H1 (cell line): ENCODE measurements around the gene CLEC16A. TPM values are rescaled to one million over a fixed set of nuclear protein-coding genes. Genes with fewer than 3 reads are reported as not detected.

ENCODE experiments used
- BRCA1 ChIP-seq: IDR thresholded peaks from 2 replicates; pipeline ENCODE4 v1.6.1; 2012; ENCODE audit warnings: low read depth, low read length, improper control_type of control experiment
- CHD7 ChIP-seq: fragments of 300-600 bp; sonication (generic); IDR thresholded peaks from 2 replicates; pipeline ENCODE4 v1.7.1; 2012; ENCODE audit warnings: low read length, moderate library complexity, mild to moderate bottlenecking, inconsistent platforms; ENCODE audit not compliant: insufficient replicate concordance
- RXRA ChIP-seq: IDR thresholded peaks from 2 replicates; pipeline ENCODE4 v1.6.1; 2011; ENCODE audit warnings: low read depth, mild to moderate bottlenecking, low read length, moderate library complexity; ENCODE audit not compliant: insufficient read depth
- SAP30 ChIP-seq: fragments of 300-600 bp; sonication (generic); IDR thresholded peaks from 2 replicates; pipeline ENCODE4 v1.7.1; 2012; ENCODE audit warnings: low read length, moderate library complexity, mild to moderate bottlenecking, inconsistent platforms; ENCODE audit not compliant: insufficient read depth, insufficient replicate concordance
- USF2 ChIP-seq: IDR thresholded peaks from 2 replicates; pipeline ENCODE4 v1.6.1; 2011; ENCODE audit warnings: low read length, improper control_type of control experiment
- polyA plus RNA-seq, 7 experiments: library from polyadenylated mRNA; depleted of rRNA in 3 of 7; stranded (reverse) in 5 of 7; unstranded in 2 of 7; fragments of >200 nt in 5 of 7; fragments of 200-250 nt in 2 of 7; gene quantifications; 1 replicate in 5 of 7; 2 replicates in 1 of 7; 4 replicates in 1 of 7; pipeline versions ENCODE4 v1.2.1 to v1.2.3, GENCODE V29; 2011 to 2013; ENCODE audit warnings: missing spikeins in 2 of 7, mixed read lengths in 2 of 7
- total RNA-seq: library from RNA; stranded (reverse); fragmentation: NEBNext Ultra II Directional; extraction: Animal tissue kit (Norgen Biotek cat#: 25700); gene quantifications from 2 replicates; pipeline ENCODE4 v1.2.1, GENCODE V29; 2021

CLEC16A gene
- total and polyA plus RNA-seq, 2 of the 8 experiments (the other 6 are each of a cell fraction or from before 2014, with no cell fraction given), result 7.6 to 19.3 TPM

GRCh38 chr16:11155284-11155806, 211.0 kb downstream of the CLEC16A start (continued):
- TF ChIP-seq CHD7 (no peak), USF2 (no peak), SAP30 (no peak), RXRA (no peak), BRCA1 (no peak)
